HG02840 (cell line): ENCODE data around the gene KLK5.

Source experiments
- ATAC-seq: cut with Tn5 transposase; IDR thresholded peaks from one replicate; pipeline ENCODE4 v1.9.1; 2021; ENCODE audit warnings: mild to moderate bottlenecking, moderate library complexity, moderate number of reproducible peaks; ENCODE audit not compliant: unreplicated experiment, low FRiP score

Gene KLK5

GRCh38 chr19:50925734-50926133 lies 27.1 kb downstream of the KLK5 start:
- no peak for ATAC-seq

GRCh38 chr19:50924586-50924985 lies 28.3 kb downstream of the KLK5 start:
- ATAC-seq: no peak

GRCh38 chr19:50922317-50922853 lies 30.5 kb downstream of the KLK5 start:
- ATAC-seq: no peak

GRCh38 chr19:50921426-50922316 lies 31.2 kb downstream of the KLK5 start:
- ATAC-seq: no peak

- ATAC-seq: no peak
These were observed 36.8 kb downstream of the KLK5 start for GRCh38 chr19:50916069-50916468.

- ATAC-seq: no peak
These were observed 39.8 kb downstream of the KLK5 start for GRCh38 chr19:50912727-50913716.

- ATAC-seq: no peak
These were observed 40.7 kb downstream of the KLK5 start for GRCh38 chr19:50912102-50912599.

GRCh38 chr19:50911206-50912101 lies 41.4 kb downstream of the KLK5 start, which contains the start of gene KLK4:
Gene KLK4, minus strand, starts transcription at chr19:50911395. Its CDS starts 657 bp downstream, at chr19:50910738.
- ATAC-seq: no peak

GRCh38 chr19:50910722-50911121 lies 42.1 kb downstream of the KLK5 start:
- ATAC-seq: no peak

- no peak for ATAC-seq
These were observed 43.4 kb downstream of the KLK5 start for GRCh38 chr19:50909240-50910070.

- no peak for ATAC-seq
These were observed 44.5 kb downstream of the KLK5 start for GRCh38 chr19:50908336-50908735.

GRCh38 chr19:50906217-50906616 lies 46.6 kb downstream of the KLK5 start:
- ATAC-seq: no peak

GRCh38 chr19:50902640-50903039 lies 50.2 kb downstream of the KLK5 start:
- no peak for ATAC-seq

- ATAC-seq: no peak
These were observed 53.3 kb downstream of the KLK5 start for GRCh38 chr19:50899569-50899968.

- ATAC-seq: no peak
These were observed 54.8 kb downstream of the KLK5 start for GRCh38 chr19:50898018-50898417.

GRCh38 chr19:50897612-50898011 lies 55.2 kb downstream of the KLK5 start:
- ATAC-seq: no peak

- ATAC-seq: peak; percentile 29
These were observed 55.6 kb downstream of the KLK5 start for GRCh38 chr19:50897191-50897607.

- peak; percentile 72 for ATAC-seq
These were observed 56.1 kb downstream of the KLK5 start for GRCh38 chr19:50896591-50897190.
